Stimulated activated CD4-positive, alpha-beta T cell treated with anti-CD3 and anti-CD28 coated beads, Interleukin-1b, Interleukin-23, amount 100 ng/mL, for 24 hours (primary cell): Measurements from ENCODE around the gene HOXA6.

Source experiments
- DNase-seq, 4 experiments: peaks; one replicate each; pipeline ENCODE4 v3.0.0-alpha.2; 2020; ENCODE audit warnings: low read depth in 4 of 4, low spot score in 1 of 4

HOXA6 gene

DNA sequence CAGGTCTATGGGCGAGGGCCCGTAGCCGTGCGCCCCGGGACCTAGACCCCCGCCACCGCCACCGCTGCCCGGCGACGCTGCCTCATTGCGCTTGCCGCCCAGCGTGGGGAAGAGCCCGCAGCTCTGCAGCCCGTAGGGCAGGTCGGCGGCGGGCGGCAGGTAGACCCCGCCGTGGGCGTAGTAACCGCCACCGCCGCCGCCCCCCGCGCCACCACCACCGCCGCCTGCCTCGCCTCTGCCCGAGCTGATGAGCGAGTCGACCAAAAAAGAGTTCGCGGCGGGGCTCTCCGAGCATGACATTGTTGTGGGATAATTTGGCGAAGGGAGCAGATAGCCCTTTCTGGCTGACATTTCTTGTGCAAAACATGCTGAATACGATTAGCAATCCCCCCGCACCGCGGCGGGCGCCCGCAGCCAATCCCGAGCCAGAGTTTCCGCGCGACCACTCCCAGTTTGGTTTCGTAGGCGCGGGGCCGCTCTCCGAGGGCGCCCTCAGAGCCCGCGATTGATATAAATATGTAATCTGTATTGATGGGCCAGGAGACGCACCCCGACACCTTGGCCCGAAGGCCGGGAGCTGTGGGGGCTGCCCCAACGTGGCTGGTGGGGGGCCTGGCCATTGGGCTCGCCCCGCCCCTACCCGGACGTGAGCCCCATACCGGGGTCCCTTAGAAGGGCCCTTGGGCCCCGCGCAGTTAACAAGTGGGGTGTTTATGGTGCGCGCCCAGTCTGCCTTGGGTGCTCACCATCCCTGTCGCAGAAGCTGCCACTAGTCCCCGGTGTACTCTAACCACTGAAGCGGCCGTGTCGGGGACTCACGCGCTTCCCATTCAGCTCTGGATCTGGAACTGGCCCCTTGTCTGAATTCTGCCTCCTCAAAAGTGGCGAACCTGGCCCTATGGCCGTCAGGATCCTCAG lies 26.6 kb upstream of the HOXA6 start, which contains the start of gene HOXA10:
HOXA10 (minus strand) TSS at position 365 of the 918 bp plus-strand sequence; CDS start at position 351, 14 bp downstream.
- no peak for DNase-seq

GRCh38 chr7:27173511-27173955 lies 26.0 kb upstream of the HOXA6 start:
- no peak for DNase-seq

DNA sequence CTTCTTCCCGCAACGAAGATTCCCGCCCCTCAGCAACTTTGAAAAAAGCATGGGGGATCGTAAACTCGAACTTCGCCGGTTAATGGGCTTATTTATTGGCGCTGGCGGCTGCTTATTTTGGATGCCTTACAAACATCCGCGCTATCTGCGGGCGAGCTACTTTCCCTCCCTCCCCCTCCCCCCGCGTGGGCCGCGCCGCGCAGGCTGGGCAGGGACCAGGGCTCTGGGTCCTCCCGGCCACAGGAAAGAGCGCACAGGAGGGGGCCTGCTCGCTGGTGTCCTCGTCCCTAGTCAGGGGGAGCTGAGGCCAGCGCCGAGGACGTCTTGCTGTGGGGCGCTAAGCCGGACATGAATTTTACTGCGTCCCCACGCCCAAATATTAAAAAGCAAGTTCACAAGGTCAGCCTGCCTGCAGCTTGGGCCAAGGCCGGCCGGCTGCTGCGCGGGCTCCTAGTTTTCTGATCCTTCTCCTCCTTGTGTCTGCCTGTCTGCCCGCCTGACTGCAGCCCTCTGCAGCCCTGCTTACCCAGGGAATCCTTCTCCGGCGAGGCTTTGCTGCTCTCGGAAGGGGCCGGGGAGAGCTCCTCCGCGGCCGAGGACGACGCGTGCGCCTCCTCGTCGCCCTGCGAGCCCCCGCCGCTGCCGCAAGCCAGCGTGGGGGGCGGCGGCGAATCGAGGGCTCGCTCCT lies 25.4 kb upstream of the HOXA6 start:
- DNase-seq: no peak

DNA sequence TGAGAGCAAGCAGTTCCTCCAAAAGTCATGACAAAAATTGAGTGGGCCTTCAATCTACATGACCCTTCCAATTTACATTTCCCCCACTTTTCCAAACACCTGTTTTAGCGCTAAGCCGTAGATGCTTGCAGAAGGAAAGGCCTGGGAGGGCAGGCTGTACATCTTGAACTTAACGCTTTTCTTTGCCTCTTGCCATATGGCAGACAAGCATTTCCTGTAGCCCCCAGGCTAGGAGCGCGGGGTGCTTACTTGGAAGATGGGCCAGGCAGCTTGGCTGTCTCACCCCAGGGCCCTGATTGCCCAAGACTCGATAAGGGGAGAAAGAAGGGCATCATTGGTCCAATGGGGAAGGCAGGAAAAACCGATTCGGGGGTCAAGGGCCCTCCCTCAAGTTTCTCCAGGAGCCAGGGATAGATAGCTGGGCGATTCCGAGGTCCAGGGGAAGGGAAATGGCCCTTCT lies 24.8 kb upstream of the HOXA6 start:
- no peak for DNase-seq

GRCh38 chr7:27171637-27172314 lies 24.2 kb upstream of the HOXA6 start:
- no peak for DNase-seq

DNA sequence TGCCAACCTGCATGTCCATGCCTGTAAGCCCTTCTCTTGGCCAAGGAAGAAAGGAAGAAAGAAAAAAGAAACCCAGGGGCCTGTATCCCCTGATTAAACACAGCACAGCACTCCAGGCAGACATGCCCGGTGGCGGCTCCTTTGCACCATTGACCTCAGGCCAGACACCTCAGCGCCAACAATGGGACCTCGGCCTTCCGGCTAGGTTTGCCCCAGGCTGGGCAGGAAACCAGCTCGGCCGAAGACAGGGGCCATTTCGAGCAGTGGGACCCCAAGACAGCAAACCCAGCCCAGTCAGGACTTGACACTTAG lies 23.7 kb upstream of the HOXA6 start:
- DNase-seq: no peak

- no peak for DNase-seq
Observed at GRCh38 chr7:27170426-27171324, 23.1 kb upstream of the HOXA6 start.

- no peak for DNase-seq
Observed at GRCh38 chr7:27169658-27170425, 22.3 kb upstream of the HOXA6 start.

- no peak for DNase-seq
Observed at GRCh38 chr7:27168265-27168947, 20.8 kb upstream of the HOXA6 start.

GRCh38 chr7:27167916-27168264 lies 20.3 kb upstream of the HOXA6 start:
- DNase-seq: no peak

DNA sequence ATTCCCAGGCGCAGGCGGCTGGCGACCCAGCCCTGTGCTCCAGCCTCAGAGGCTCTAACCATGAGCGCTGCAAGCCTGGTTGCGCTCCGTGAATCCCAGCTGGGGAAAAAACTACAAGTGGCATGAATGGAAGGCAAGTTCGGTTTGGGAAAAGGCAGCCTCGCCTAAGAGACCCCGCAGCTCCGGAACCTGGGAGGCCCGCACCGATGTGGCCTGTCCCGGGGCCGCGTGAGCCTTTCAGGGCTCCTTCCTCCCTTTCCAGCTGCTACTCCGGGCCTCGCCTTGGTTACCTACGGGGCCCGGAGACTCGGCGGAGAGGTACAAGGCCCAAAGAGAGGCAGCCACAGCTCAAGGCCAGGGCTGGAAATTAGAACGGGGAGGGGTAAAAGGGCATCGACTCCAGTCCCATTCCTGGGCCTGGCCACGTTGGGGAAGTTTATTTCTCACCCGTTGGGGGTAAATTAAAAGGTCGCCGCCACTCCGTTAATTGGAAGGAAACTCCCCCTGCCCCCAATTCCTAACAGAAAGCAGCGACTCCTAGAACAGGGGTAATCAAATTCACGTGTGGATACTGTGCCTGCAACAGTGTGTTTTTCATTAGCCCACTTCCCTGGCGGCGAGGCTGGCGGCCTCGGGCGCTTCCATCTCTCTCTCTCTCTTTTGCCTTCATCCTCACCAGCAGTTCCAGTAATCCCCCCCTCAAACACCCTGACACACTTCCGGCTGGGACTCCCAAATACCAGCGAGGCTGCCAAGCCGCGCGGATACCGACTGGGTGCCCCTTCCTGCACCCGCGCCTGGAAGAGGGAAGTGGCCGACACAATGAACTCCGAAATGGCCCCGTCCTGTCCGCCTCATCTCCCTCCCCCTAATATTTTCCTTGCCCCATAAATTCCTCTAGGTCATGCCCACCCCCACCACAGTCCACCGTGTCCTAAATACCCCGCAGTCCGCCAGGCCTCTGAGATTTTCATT lies 19.2 kb upstream of the HOXA6 start:
- DNase-seq: no peak

- DNase-seq: no peak
Observed at GRCh38 chr7:27165996-27166530, 18.5 kb upstream of the HOXA6 start.

DNA sequence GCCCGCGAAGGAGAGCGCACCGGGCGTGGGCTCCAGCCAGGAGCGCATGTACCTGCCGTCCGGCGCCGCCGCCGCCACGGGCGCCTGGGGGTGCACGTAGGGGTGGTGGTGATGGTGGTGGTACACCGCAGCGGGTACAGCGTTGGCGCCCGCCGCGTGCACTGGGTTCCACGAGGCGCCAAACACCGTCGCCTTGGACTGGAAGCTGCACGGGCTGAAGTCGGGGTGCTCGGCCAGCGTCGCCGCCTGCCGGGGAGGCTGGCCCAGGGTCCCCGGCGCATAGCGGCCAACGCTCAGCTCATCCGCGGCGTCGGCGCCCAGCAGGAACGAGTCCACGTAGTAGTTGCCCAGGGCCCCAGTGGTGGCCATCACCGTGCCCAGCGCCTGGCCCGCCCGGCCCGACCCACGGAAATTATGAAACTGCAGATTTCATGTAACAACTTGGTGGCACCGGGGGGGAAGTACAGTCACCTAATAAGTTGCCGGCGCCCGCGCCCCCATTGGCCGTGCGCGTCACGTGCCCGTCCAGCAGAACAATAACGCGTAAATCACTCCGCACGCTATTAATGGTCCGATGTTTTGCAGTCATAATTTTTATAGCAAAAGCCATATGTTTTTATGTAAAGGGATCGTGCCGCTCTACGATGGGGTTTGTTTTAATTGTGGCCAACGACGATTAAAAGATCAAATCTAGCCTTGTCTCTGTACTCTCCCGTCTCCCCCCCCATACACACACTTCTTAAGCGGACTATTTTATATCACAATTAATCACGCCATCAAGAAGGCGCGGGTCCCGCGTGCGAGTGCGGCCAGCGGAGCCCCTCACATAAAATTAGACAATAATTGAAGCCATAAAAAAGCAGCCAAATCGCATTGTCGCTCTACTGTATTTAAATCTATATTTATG lies 17.8 kb upstream of the HOXA6 start, which contains the start of gene HOXA9:
HOXA9 (minus strand) TSS at position 449 of the 907 bp plus-strand sequence; CDS start at position 369, 80 bp downstream.
- DNase-seq: no peak

DNA sequence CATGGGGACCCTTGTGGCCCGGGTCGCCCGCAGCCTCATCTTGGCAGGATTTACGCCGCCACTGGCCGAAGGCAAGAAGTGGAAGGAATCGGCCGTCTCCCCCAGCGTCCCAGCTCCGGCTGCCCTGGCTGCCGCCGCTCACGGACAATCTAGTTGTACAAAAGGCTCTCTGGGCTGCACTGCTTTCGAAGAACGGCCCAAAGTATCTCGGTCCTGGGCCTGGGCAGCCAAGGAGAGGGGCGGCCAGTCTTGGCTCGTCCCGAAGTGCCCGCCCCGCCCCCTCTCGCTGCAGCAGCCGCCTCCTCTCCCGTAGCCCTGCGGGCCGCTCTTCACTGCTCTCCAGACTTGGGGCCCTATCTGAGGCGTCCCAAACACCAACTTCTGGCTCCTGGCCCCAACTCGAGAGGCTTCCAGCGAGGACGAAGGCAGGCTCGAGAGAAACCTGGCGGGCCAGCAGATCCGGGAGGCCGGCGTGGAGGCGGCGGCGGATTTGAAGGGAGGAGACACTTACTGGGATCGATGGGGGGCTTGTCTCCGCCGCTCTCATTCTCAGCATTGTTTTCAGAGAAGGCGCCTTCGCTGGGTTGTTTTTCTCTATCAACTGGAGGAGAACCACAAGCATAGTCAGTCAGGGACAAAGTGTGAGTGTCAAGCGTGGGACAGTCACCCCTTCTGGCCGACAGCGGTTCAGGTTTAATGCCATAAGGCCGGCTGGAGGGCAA lies 17.0 kb upstream of the HOXA6 start:
- no peak for DNase-seq

GRCh38 chr7:27164045-27164366 lies 16.4 kb upstream of the HOXA6 start:
- DNase-seq: no peak

GRCh38 chr7:27163288-27164044 lies 15.9 kb upstream of the HOXA6 start:
- no peak for DNase-seq
